Femur (tissue), 1 donor: ENCODE data around the gene DDC.

Source experiments
- DNase-seq: peaks from one replicate; pipeline ENCODE4 v3.0.0-alpha.2; 2017

DDC gene

DNA sequence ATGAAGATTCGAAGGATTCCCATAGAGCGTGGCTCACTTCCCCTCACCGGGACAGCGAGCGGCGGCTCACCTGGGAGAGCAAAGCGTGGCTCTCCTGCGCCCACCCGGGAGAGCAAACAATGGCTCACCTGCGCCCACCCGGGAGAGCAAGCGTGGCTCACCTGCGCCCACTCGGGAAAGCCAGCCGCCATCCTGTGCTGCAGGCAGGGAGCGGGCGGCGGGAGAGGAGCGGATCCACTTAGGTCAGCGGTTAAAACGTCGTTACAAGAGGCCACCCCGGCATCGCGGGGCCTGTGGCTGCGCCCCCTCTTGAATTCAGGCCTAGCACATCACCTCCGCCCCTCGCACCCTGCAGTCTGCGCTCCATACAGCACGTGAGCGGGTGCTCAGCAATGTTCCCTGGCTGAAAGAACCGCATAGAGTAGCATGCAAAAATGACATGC lies 114.6 kb downstream of the DDC start:
- DNase-seq: peak; percentile 34

DNA sequence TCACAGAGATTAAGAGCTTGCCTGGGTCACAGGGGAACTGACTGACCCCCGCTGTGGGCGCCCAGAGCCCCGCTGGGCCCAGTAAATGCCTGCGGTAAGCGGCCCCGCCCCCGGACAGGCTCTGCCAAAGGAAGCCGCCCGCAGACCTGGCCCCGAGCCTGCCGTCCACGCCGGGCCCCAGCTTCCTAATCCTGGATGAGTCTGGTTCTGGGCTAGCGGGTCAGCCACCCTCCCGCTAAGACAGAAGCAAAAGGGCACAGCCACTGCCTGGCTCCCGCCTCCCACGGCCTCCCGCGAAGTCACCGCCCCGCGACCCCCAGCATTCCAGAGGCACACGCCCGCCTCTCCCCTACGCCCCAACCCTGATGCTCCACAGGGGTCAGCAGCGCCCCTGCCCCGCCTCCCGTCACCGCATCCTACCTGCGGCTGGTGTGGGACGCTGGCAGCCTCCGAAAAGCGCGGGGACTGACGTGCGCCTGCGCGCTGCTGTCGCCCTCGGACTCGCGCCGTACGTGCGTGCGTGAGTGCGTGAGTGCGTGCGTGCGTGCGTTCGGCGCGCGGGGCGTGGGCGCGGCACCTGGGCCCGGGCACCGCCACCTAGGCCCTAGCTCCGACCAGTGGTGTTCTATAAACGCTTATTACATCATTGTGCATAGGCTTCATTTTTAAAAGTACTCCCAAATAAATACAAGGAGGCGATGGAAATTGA lies 115.2 kb downstream of the DDC start, which contains the start of gene FIGNL1:
FIGNL1 (minus strand) TSS at position 470 of the 709 bp plus-strand sequence. CDS start 3,063 bp downstream, outside the sequence.
- peak; percentile 79 for DNase-seq

DNA sequence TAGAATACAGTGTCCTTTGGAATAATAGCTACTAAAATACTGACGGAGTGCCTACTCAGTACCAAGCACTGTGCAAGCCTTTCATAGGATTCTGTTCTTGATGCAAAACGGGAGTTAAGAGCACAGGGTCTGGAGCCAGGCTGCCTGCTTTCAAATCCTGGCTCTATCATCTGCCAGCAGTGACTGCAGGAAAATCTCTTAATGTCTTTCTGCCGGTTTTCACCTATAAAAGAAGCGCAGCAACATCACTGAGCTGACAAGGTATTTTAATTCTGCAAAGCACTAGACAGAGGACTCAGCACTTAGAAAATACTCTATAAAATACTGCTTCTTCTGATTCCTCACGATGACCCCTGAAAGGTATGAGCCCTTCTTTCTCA lies 115.7 kb downstream of the DDC start:
- no peak for DNase-seq

DNA sequence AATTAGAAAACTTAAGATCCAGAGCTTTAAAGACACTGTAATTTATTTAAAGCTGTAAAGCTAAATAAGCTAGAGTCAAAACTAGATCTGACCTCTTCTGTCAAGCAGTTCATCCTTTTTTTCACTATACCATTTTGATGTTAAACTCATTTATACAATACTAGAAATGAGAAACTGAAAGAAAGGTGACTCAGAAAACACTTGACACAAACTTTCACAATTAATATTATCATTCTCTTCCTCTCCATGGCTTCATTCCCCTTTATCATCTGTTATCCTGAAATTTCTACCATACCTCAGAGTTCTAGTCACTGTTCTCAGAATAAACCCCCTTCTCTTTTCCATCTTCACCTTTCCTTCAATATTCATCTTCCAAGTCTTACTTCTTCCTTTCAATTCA lies 116.4 kb downstream of the DDC start:
- no peak for DNase-seq

DNA sequence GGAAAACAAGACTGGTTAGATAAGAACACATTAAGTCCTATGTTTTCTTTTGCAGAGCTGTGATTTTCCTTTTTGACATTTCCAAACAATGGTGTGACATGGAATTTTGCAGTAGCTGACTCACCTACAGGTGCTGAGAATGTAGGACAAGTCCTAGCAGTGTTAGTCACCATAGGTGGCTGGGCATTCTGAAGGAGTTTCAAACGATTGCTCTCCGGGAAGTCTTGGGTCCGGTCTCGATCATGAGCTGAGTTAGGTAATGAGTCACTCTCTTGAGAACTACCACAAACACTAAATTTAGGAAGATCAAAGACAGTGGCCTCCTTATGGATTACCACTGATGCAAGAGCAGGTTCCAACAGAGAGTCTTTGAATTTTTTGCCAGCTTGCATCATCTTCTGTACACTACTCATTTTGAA lies 118.7 kb downstream of the DDC start:
- no peak for DNase-seq

DNA sequence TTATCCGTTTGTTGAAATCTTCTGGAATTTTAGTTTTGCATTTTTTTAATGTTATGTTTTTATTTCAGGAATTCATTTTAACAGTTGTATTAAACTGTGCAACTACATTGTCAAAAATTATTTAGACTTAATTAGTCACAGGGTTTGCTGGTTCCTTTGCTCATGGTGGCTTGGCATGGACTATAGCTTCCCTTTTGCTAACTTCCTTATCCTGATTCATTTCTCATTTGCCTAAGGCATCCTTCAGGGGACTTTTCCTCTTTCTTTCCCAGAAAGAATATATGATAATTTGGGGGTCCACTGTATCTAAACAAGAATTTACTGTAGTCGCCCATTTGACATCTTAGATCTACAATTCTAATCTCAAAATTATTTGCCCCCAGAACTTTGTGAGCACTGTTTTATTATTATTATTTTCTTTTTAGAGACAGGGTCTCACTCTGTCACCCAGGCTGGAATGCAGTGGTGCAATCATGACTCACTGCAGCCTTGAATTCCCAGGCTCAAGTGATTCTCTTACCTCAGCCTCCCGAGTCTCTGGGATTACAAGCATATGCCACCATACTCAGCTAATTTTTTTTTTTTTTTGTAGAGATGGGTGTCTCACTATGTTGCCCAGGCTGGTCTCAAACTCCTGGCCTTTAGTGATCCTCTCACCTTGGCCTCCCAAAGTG lies 128.9 kb downstream of the DDC start:
- no peak for DNase-seq

DNA sequence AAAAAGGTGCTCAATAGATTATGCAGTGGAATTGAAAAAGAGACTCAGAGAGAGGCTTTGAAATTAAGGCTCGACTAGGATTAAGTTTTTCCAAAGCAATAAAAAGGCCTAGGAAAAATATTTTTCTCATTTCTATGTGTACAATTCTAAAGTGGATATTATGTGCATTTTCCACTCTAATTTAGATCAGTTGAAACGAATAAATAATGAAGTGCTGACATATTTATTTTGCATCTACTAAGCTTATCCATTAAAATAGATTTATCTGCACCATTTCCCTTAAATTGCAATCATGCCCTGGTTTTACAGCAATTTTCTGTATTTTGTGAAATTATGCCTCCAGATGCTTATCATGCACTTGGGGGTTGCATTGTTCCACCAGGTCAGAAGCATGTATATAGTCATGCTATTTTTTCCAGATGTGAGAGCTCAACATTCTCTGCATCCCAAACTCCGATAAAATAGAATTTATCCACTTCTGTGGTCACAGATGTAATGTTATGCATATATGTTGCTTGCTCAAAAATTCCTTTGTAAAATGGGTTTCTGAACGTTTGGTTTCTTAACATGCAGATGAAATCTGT lies 133.4 kb downstream of the DDC start:
- DNase-seq: no peak

DNA sequence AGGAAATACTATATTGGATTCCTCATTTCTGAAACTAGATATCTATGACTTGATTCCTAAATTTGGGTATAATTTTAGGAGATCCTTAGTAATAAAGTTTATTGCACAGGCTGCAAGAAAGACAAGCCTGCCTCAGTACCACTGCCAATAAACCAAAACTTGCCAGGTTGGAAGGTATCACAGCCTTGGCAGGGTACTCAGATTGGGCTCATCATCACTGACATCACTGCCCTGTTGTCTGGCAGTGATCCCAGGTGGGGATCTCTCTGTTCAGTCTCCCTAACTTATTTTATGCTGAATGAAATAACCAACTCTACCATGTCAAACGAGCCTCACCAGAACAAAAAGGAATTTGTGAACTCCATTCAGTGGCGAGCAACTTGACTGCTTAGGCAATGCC lies 133.9 kb downstream of the DDC start:
- DNase-seq: no peak

DNA sequence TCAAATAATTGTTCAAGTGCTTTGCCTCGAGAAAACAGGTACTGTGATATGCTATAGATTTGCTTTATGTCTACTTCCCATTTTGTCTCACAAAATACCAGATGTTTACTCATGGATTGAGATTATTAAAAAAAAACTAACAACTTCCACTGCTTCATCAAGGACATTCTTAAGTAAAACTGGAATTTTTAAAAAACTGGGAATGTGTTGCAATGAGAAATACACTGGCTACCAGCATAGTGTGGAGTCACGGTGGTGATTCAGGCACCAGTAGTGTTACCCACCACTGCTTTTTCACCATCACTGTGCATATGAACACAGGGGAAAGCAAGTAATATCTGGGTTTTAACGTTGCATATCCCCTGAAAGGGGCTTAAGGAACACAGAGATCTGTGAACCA lies 136.3 kb downstream of the DDC start:
- no peak for DNase-seq

DNA sequence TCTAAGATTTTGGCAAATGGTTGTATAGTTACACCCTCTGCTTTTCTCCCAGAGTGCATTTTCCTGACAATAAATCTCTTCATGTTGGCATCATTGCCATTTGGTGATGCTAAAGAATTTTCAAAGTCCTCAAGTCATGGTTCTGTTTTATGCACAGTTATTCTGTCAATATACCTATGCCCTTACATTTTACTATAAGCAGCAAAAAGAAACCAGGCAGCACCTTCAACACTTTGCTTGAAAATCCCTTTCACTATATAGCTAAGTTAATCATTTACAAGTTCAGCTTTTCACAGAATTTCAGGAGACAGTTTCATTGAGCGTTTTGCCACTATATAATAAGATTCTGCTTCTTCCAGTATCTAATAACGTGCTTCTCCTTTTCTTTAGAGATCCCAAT lies 137.7 kb downstream of the DDC start:
- no peak for DNase-seq

DNA sequence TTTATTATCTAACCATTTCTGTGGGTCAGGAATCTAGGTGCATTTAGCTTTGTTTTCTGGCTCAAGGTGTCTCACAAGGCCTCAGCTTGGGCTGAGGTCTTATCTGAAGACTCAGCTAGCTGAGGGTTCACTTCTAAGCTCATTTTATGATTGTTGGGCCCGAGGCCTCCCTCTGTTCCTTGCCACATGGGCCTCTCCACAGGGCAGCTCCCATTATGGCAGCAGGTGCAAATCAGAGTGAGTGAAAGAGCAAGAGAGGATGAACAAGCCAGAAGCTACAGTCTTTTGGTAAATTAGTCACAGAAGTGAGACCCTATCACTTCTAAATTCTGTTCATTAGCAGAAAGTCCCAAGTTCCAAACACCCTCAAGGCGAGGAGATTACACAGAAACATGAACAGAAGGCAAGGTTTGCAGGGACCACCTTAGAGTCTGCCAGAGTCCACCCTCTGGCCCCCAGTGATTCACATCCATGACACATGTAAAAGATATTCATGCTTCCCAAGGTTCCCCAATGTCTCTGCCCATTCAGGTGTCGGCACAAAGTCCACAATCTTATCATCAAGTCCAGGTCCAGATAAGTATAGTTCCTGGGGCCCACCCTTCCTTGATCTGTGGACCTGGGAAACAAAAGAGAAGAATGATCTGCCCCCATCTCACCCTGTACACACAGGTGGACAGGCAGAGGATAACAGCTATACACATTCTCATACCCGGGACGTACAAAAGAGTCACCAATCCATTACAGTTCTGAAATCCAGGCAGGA lies 138.7 kb downstream of the DDC start:
- no peak for DNase-seq

DNA sequence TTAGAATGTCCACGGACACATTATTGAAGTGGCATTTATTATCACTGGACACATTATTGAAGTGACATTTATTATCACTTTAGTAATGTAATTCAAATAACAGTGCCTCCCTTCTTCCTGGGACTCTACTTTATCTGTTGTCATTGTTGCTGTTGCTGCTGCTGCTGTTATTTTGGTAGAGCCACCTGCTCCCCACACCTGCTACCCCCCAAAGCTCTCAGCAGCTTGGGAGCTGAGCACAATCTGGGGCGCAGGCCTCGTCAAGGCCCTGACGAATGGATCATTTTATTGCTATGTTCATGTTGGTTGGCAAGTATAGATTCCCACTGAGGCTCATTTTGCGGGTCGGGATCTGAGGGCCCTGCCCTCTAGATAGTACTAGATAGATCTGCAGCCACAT lies 139.9 kb downstream of the DDC start:
- DNase-seq: no peak

DNA sequence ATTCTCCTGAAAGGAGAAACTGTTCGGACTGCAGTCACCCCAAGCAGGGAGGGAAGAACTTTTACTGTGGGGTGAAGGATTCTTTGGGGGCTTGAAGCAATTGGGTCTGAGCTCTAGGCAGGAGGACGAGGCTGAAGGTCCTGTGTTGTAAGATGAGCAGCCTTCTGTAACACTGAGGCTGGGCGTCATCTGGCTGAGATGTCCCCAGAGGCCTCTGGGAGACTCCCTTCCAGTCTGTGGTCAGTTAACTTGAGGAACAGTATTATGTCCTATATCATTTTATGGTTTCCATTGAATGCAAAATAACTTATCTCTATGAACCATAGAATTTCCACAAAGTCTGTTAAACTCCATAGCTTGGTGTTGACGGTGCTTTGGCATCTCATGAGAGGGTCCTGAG lies 141.3 kb downstream of the DDC start:
- DNase-seq: no peak

DNA sequence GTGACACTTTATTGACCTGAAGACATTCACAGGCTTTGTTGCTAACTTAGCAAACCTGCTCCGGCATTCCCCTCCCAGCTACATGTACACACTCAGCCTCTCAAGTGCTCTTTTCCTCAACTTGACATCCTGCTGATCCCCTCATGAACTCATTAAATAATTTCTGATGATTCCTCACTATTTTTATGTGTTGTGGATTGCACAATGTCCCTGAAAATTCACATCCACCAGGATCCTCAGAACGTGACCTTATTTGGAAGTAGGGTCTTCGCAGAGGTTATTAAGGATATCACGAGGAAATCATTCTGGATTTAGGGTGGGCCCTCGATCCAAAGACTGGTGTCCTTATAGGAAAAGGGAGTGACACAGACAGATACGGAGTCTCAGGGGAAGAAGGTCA lies 142.3 kb downstream of the DDC start:
- DNase-seq: no peak

DNA sequence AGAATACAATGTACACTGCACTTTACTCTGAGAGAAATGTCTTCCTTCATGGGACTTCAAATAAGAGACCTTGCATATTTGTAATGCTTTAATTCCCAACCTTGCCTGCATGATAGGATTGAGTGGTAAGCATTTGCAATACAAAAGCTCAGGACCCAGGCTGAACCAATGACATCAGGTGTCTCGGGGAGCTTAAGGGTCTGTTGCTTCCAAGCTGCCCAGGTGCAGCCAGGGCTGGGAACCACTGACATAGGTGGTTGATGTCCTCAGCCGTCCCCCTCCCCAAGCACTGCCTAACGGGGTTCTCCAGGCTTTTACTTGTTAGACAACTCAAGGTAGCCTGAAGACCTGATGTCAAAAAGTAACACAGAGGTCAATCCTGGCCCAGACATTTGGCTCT lies 144.2 kb downstream of the DDC start:
- no peak for DNase-seq

DNA sequence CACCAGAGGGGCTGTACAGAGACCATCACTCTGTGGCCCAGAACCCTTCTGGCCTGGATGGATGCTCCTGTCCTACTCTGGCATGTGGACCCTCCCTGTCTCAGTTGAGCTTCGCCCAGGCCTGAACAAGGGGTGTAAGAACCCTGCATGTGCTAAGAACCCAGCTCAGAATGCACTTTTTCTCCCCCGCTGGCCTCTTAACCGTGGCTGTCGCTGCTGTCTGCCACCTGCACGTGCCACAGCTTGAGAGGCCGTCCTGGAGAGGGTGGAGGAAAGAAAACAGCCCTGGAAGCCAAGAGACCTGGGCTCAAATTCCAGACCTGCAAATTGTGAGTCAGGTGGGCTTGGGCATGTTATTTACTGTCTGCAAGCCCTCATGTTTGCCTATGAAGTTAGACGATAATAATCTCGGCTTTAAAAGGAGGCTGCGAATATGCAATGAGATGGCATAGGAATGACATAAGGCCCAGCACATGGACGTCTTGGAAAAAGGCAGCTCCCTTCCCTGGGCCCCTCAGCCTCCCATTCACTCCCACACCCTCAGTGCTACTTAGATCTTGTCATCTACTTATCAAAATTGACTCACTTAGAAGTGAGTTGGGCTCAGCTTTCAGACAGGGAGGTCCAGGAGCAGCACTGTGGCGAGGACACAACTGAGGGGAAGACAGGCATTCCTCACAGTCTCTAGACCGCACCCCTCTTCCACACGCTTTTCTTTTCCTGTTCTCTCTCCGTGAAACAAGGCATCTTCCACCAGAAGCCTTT lies 146.5 kb downstream of the DDC start:
- no peak for DNase-seq

DNA sequence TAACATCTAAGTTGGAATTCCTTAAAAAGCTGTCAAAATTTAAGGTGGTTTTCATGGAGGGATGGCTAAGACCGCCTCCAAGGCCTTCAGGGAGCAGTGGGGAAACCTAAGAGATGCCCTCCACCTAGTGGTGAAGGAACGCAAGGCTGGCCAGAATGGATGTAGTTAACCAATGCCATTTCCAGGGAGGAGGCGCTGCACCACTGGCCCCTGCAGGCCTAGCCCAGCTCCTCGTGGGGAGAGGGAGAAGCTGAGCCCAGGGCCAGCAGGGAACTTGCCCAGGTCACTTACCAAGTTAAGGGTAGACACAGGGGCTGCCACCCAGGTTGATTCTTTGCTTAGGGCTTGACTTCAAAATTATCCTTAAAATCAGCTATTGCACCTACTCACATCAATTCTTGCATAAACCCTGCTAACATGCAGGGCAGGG lies 147.1 kb downstream of the DDC start:
- peak; percentile 71 for DNase-seq

DNA sequence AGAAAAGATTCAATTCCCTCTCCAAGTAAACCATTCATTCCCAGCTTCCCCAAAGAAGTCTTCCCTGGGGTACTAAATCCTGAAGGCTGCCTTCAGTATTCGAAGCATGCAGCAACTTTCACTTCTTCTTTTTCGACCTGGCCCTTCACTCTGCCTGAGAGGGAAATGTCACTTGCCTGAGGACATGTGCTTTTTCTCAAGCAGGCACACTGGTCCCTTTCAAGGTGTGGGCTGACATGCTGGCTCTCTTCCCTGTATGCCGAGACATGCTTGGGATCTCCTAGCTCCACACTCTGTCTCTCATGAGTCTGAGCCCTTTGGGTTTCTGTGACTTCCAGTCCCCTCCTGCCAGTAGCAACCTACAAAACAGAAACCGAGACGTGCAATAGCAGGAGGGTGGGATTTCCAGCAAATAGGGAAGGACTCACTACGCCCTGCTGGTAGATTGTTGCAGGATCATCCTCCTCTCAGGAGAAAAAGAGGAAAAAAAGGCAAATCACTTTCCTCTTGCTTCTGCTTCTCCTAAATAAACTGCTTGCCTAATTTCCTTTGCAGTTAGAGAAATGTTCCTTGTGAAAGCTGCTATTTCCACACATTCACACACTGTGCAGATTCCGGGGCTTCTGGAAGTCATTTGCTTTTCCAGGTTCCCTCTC lies 148.6 kb downstream of the DDC start:
- no peak for DNase-seq

DNA sequence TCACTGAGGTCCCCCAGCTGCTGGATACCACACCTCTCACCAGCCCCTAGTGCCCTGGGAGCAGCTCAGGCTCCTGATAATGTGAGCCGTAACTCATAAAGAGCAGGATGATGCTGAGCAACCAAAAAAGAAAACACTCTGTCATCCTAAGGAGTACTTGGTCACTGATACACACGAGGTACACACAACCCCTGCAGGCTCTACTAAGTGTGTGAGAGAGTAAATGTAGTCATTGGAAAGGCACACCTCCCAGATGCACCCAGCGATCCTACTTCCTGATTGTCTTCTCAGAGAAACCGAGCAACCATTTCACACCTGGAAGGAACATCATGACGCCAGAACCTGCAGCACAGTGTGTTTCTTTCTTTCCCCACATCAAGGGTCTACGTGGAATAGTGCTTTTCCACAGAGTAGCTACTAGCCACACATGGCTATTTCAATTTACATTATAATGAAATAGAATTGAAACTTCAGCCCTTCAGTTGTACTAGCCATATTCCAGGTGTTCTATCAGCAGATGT lies 149.3 kb downstream of the DDC start:
- DNase-seq: no peak

DNA sequence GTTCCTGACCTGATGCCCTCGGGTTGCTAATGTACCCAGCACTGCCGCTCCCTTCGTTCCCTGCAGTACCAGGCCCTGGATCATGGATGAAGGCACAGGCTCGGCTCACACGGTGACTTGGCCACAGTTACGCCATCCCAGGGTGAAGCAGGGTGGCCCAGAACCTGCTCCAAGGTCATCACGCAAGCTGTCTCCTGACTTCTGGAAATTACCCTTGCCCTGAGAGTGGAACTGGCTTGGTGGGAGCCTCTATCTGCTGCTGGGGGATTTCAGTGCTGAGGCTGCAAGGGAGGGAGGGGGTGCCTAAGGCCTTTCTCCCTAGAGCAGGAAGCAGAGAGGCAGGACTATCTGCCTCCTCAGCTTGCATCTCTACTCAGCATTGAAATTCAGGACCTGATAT lies 151.6 kb downstream of the DDC start:
- DNase-seq: no peak

DNA sequence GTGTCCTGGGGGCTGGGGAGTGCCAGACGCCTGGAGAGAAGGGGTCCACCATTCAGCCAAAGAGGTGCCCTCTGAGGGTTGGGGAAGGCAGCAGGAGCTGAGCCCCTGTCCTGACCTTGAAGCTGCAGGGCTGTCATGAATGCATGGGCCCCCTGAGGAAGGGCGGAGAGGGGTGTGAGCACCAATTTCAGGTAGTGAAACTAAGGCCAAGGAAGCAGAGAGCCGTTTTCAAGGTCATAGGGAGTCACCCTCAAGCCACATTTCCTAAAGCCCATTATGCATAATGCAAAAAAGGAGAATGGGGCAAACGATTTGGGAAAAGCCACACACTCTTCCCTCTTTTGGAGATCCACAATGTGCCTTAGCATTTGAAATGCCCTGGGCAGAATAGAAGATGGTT lies 152.2 kb downstream of the DDC start:
- DNase-seq: no peak

DNA sequence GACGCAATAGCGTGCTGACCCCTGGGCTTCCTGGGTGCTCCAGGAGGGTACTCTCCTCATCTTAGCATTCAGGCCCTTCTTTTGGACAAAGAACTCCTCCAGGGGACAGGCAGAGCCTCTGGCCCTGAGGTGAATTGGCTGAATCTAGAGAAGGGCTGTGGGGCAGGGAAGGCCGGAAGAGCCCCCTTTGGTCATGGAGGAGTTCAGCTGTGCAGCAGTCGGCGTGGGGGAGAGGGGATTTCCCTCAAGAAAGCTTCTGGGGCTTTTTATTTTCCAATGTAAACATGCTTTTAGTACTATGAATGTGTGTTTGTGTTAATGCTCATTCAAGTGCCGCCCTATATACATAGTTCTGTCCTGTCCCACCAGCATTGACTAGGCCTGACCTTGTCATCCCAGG lies 153.9 kb downstream of the DDC start:
- DNase-seq: no peak
